HepG2 (cell line): ENCODE measurements around the gene LBX2. TPM values are rescaled to one million over a fixed set of nuclear protein-coding genes. Genes with fewer than 3 reads are reported as not detected.

Experiments
- FOXM1 ChIP-seq: sonication (generic); formaldehyde crosslinking; IDR thresholded peaks from 2 replicates; pipeline ENCODE4 v1.5.0; 2020; ENCODE audit warnings: missing genetic modification reagents
- HDAC2 ChIP-seq: sonication (generic); formaldehyde crosslinking; IDR thresholded peaks from 2 replicates; pipeline ENCODE4 v1.4.0; 2020; ENCODE audit warnings: missing genetic modification reagents
- MAF1 ChIP-seq: sonication (generic); formaldehyde crosslinking; IDR thresholded peaks from 2 replicates; pipeline ENCODE4 v1.5.0; 2020; ENCODE audit warnings: missing genetic modification reagents, borderline replicate concordance
- MED8 ChIP-seq: sonication (generic); formaldehyde crosslinking; IDR thresholded peaks from 2 replicates; pipeline ENCODE4 v1.8.1; 2023; ENCODE audit warnings: mild to moderate bottlenecking, missing genetic modification reagents; ENCODE audit not compliant: insufficient replicate concordance
- NFYB ChIP-seq: sonication (generic); formaldehyde crosslinking; IDR thresholded peaks from 2 replicates; pipeline ENCODE4 v1.4.0; 2020; ENCODE audit warnings: missing genetic modification reagents
- PAXIP1 ChIP-seq: sonication (generic); formaldehyde crosslinking; conservative IDR thresholded peaks from 2 replicates; pipeline ENCODE4 v1.4.0; 2020; ENCODE audit warnings: mild to moderate bottlenecking, missing genetic modification reagents, moderate library complexity
- RBM39 ChIP-seq: fragments of 200-400 bp; formaldehyde crosslinking; IDR thresholded peaks from one replicate; pipeline ENCODE4 v1.6.1; 2018; ENCODE audit warnings: antibody characterized with exemption, mild to moderate bottlenecking, low read depth, low read length; ENCODE audit not compliant: poor library complexity, severe bottlenecking
- SALL2 ChIP-seq: sonication (generic); formaldehyde crosslinking; IDR thresholded peaks from 2 replicates; pipeline ENCODE4 v1.8.1; 2023; ENCODE audit warnings: mild to moderate bottlenecking, missing genetic modification reagents, inconsistent platforms
- SETDB1 ChIP-seq: sonication (generic); formaldehyde crosslinking; IDR thresholded peaks from 2 replicates; pipeline ENCODE4 v1.5.1; 2020; ENCODE audit warnings: missing genetic modification reagents, mild to moderate bottlenecking, borderline replicate concordance
- TARDBP ChIP-seq: sonication (generic); formaldehyde crosslinking; IDR thresholded peaks from 2 replicates; pipeline ENCODE4 v1.8.0; 2022; ENCODE audit warnings: mild to moderate bottlenecking, missing genetic modification reagents
- TFDP2 ChIP-seq: sonication (generic); formaldehyde crosslinking; IDR thresholded peaks from 2 replicates; pipeline ENCODE4 v1.4.0; 2020; ENCODE audit warnings: missing genetic modification reagents
- TRIM24 ChIP-seq: sonication (generic); formaldehyde crosslinking; IDR thresholded peaks from 2 replicates; pipeline ENCODE4 v1.8.0; 2022; ENCODE audit warnings: mild to moderate bottlenecking, missing genetic modification reagents
- ZMYM3 ChIP-seq: sonication (generic); formaldehyde crosslinking; IDR thresholded peaks from 2 replicates; pipeline ENCODE4 v1.5.1; 2020; ENCODE audit warnings: mild to moderate bottlenecking, missing genetic modification reagents
- ZNF230 ChIP-seq: sonication (generic); formaldehyde crosslinking; IDR thresholded peaks from 2 replicates; pipeline ENCODE4 v1.4.0; 2020; ENCODE audit warnings: mild to moderate bottlenecking, missing genetic modification reagents
- ZNF687 ChIP-seq: sonication (generic); formaldehyde crosslinking; IDR thresholded peaks from 2 replicates; pipeline ENCODE4 v1.5.1; 2020; ENCODE audit warnings: mild to moderate bottlenecking, missing genetic modification reagents, moderate library complexity
- ZNF75D ChIP-seq: sonication (generic); formaldehyde crosslinking; IDR thresholded peaks from 2 replicates; pipeline ENCODE4 v1.8.1; 2023; ENCODE audit warnings: missing genetic modification reagents, mild to moderate bottlenecking, borderline replicate concordance
- polyA plus RNA-seq, 8 experiments: library from polyadenylated mRNA; depleted of rRNA in 3 of 8; stranded (reverse) in 7 of 8; unstranded in 1 of 8; fragments of >200 nt; fragmentation: Illumina TruSeq in 4 of 8; extraction: Trizol in 4 of 8; gene quantifications; 2 replicates each; pipeline versions ENCODE4 v1.2.1 to v1.2.3, GENCODE V29; 2011 to 2016; ENCODE audit warnings: low read depth in 4 of 8, missing spikeins in 1 of 8, mixed read lengths in 1 of 8; ENCODE audit not compliant: insufficient read depth in 1 of 8
- total RNA-seq, 5 experiments: library from RNA; depleted of rRNA; stranded (reverse); fragments of >200 nt; fragmentation: Illumina TruSeq; extraction: Trizol; gene quantifications; 2 replicates each; pipeline ENCODE4 v1.2.3, GENCODE V29; 2016; ENCODE audit warnings: low read depth in 1 of 5
- TF ChIP-seq, protein P1 (sequence below): sonication (generic); formaldehyde crosslinking; IDR thresholded peaks from 2 replicates; pipeline ENCODE4 v1.5.0; 2020; ENCODE audit warnings: mild to moderate bottlenecking, missing genetic modification reagents, borderline replicate concordance

Gene LBX2
- total and polyA plus RNA-seq, 2 of the 13 experiments (the other 11 are each of a cell fraction or from before 2014, with no cell fraction given): 6.4 to 8.1 TPM

GRCh38 chr2:74472086-74472944 is 27.1 kb downstream of the LBX2 start, which contains the start of gene MRPL53 (continued):
- TF ChIP-seq SETDB1 (no peak; the same call in 1 of the 2 replicates), ZNF687 (CRISPR knock-in tag) (peak; percentile 100), ZMYM3 (CRISPR knock-in tag) (peak; percentile 24; the same call in 1 of the 2 replicates), TRIM24 (CRISPR knock-in tag) (no peak), FOXM1 (CRISPR knock-in tag) (no peak), MAF1 (peak; percentile 94), NFYB (CRISPR knock-in tag) (peak; percentile 77), SALL2 (CRISPR knock-in tag) (peak; percentile 93), RBM39 (peak; percentile 77), PAXIP1 (CRISPR knock-in tag) (peak; percentile 69; the same call in 1 of the 2 replicates), ZNF230 (CRISPR knock-in tag) (peak; percentile 78), ZNF75D (CRISPR knock-in tag) (no peak), TFDP2 (CRISPR knock-in tag) (no peak; the same call in none of the 2 replicates), TARDBP (CRISPR knock-in tag) (peak; percentile 99), HDAC2 (CRISPR knock-in tag) (peak; percentile 93), MED8 (CRISPR knock-in tag) (peak; percentile 90)
- TF ChIP-seq, protein P1, sequence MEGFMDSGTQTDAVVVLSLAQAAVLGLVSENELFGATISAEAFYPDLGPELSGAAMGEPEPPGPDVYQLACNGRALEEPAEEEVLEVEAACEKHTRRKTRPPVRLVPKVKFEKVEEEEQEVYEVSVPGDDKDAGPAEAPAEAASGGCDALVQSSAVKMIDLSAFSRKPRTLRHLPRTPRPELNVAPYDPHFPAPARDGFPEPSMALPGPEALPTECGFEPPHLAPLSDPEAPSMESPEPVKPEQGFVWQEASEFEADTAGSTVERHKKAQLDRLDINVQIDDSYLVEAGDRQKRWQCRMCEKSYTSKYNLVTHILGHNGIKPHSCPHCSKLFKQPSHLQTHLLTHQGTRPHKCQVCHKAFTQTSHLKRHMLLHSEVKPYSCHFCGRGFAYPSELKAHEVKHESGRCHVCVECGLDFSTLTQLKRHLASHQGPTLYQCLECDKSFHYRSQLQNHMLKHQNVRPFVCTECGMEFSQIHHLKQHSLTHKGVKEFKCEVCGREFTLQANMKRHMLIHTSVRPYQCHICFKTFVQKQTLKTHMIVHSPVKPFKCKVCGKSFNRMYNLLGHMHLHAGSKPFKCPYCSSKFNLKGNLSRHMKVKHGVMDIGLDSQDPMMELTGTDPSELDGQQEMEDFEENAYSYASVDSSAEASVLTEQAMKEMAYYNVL (CRISPR knock-in tag): peak; percentile 89
